MCF 10A (cell line): ENCODE results near the gene IGFBP3. TPM values are rescaled to one million over a fixed set of nuclear protein-coding genes. Genes with fewer than 3 reads are reported as not detected.
A peak's percentile ranks its signal among the peaks of the same experiment; 100 is the strongest.

Source experiments
- BruUV-seq: library from RNA; stranded (reverse); fragments of 400-500 nt; replicated peaks from 2 replicates; lab custom pipeline; 2021; lab: Mats Ljungman, UMichigan
- CTCF ChIA-PET: fragments of 300-600 bp; sonication (Branson Sonifier 250); formaldehyde crosslinking; extraction: SDS; loops from one replicate; lab custom pipeline; 2021; ENCODE audit warnings: antibody characterized with exemption, inconsistent platforms; lab: Yijun Ruan, JAX
- POLR2A ChIA-PET: fragments of 300-600, 350-650 bp; sonication (Branson Sonifier 250); formaldehyde crosslinking; extraction: SDS; loops from one replicate; lab custom pipeline; 2020; ENCODE audit warnings: antibody characterized with exemption, inconsistent platforms; lab: Yijun Ruan, JAX
- DNase-seq: peaks from one replicate; pipeline ENCODE4 v3.0.0-alpha.2; 2018; ENCODE audit not compliant: unreplicated experiment
- H3K27ac Mint-ChIP-seq: one replicate; pipeline ENCODE4 v1.8.0; 2022; ENCODE audit warnings: mild to moderate bottlenecking, low read depth, mixed read lengths; ENCODE audit not compliant: unreplicated experiment
- H3K27me3 Mint-ChIP-seq: one replicate; pipeline ENCODE4 v1.8.0; 2022; ENCODE audit warnings: mixed read lengths; ENCODE audit not compliant: insufficient read depth, unreplicated experiment
- H3K36me3 Mint-ChIP-seq: one replicate; pipeline ENCODE4 v1.8.0; 2022; ENCODE audit warnings: mild to moderate bottlenecking, moderate library complexity, mixed read lengths; ENCODE audit not compliant: insufficient read depth, unreplicated experiment
- H3K4me1 Mint-ChIP-seq: one replicate; pipeline ENCODE4 v1.8.0; 2022; ENCODE audit warnings: mixed read lengths; ENCODE audit not compliant: insufficient read depth, unreplicated experiment
- H3K4me3 Mint-ChIP-seq: one replicate; pipeline ENCODE4 v1.8.0; 2022; ENCODE audit warnings: mild to moderate bottlenecking, moderate library complexity, mixed read lengths; ENCODE audit not compliant: unreplicated experiment
- H3K9me3 Mint-ChIP-seq: one replicate; pipeline ENCODE4 v1.8.0; 2022; ENCODE audit warnings: mixed read lengths; ENCODE audit not compliant: unreplicated experiment
- intact Hi-C: fragments of 100-400 bp; cut with micrococcal nuclease; formaldehyde crosslinking; loops from 2 replicates; pipeline ENCODE4 v1.14.1; 2022
- total RNA-seq: library from RNA; stranded (reverse); gene quantifications from 2 replicates; pipeline ENCODE4 v1.2.3, GENCODE V29; 2022
- TF ChIP-seq, protein P1 (sequence below): fragments of 200-600 bp; IDR thresholded peaks from one replicate; pipeline ENCODE4 v1.8.0; 2022; ENCODE audit warnings: antibody characterized with exemption, mild to moderate bottlenecking; ENCODE audit not compliant: unreplicated experiment

Gene IGFBP3
- total RNA-seq, 1 experiment from 2014 or later = 42.9 TPM

DNA sequence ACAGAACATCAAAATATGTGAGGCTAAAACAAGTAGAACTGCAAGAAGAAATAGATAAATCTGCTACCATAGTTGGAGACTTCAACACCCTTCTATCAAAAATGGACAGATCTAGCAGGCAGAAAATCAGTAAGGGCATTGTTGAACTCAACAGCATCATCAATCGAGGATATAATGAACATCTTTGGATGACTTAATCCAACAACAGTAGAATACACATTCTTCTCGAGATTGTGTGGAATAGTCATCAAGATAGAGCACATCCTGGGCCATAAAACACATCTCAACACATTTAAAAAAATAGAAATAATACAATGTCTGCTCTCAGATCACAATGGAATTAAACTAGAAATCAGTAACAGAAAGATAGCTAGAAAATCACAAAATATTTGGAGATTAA is 22.9 kb downstream of the IGFBP3 start:
- POLR2A ChIA-PET = no interaction called here
- Mint-ChIP-seq H3K36me3 (no peaks in the 10 kb centered on the region), H3K9me3 (no peaks in the 10 kb centered on the region), H3K27ac (no peak overlapping the region), H3K4me3 (no peak overlapping the region), H3K4me1 (no peaks in the 10 kb centered on the region), H3K27me3 (peaks cover 12% of the 10 kb centered on the region)
- intact Hi-C loops = no loop called here
- CTCF ChIA-PET = interaction anchor here (0.6 kb wide), 1 partner anchor 454 kb away, joined by 3 read pairs; no protein-coding TSS in a partner anchor
- TF ChIP-seq, protein P1, sequence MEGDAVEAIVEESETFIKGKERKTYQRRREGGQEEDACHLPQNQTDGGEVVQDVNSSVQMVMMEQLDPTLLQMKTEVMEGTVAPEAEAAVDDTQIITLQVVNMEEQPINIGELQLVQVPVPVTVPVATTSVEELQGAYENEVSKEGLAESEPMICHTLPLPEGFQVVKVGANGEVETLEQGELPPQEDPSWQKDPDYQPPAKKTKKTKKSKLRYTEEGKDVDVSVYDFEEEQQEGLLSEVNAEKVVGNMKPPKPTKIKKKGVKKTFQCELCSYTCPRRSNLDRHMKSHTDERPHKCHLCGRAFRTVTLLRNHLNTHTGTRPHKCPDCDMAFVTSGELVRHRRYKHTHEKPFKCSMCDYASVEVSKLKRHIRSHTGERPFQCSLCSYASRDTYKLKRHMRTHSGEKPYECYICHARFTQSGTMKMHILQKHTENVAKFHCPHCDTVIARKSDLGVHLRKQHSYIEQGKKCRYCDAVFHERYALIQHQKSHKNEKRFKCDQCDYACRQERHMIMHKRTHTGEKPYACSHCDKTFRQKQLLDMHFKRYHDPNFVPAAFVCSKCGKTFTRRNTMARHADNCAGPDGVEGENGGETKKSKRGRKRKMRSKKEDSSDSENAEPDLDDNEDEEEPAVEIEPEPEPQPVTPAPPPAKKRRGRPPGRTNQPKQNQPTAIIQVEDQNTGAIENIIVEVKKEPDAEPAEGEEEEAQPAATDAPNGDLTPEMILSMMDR = no peak
- no peak for DNase-seq
- BruUV-seq = no TSS peak

- peak; percentile 69 for DNase-seq
- Mint-ChIP-seq H3K4me1 (no peaks in the 10 kb centered on the region), H3K4me3 (no peak overlapping the region), H3K27ac (no peak overlapping the region), H3K36me3 (no peaks in the 10 kb centered on the region), H3K27me3 (peaks cover 12% of the 10 kb centered on the region), H3K9me3 (no peaks in the 10 kb centered on the region)
- ChIA-PET CTCF (interaction anchor here (0.7 kb wide), 2 partner anchors 20 to 409 kb away, joined by 3 read pairs; no protein-coding TSS in a partner anchor), POLR2A (no interaction called here)
- intact Hi-C loops = no loop called here
- TF ChIP-seq, protein P1 = no peak
- no TSS peak for BruUV-seq
Measured at GRCh38 chr7:45897042-45897690, 23.9 kb downstream of the IGFBP3 start.

DNA sequence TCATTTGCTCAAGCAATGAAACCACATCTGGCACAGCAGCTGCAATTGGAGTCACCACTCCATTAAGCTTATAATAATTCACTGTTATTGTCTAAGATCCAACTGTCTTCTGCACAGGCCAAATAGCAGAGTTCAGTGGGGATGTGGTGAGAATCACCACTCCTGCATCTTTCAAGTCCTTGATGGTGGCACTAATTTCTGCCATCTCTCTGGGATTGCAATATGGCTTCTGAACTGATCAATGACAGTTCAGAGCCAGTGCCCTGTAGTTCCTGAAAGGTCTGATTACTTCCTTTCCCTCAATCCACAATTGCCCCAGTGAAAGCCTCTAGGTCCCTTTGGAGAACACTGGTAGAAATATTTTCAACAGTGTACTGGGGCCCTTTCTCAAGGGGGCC is 26.4 kb downstream of the IGFBP3 start:
- no peak overlapping the region for H3K27ac Mint-ChIP-seq
- TF ChIP-seq, protein P1 = no peak
- DNase-seq = no peak
- peaks cover 12% of the 10 kb centered on the region for H3K27me3 Mint-ChIP-seq
- H3K4me3 Mint-ChIP-seq = no peak overlapping the region
- no peaks in the 10 kb centered on the region for H3K9me3 Mint-ChIP-seq
- H3K4me1 Mint-ChIP-seq = no peaks in the 10 kb centered on the region
- POLR2A ChIA-PET = no interaction called here
- CTCF ChIA-PET = no interaction called here
- no peaks in the 10 kb centered on the region for H3K36me3 Mint-ChIP-seq
- intact Hi-C loops = no loop called here
- no TSS peak for BruUV-seq

DNA sequence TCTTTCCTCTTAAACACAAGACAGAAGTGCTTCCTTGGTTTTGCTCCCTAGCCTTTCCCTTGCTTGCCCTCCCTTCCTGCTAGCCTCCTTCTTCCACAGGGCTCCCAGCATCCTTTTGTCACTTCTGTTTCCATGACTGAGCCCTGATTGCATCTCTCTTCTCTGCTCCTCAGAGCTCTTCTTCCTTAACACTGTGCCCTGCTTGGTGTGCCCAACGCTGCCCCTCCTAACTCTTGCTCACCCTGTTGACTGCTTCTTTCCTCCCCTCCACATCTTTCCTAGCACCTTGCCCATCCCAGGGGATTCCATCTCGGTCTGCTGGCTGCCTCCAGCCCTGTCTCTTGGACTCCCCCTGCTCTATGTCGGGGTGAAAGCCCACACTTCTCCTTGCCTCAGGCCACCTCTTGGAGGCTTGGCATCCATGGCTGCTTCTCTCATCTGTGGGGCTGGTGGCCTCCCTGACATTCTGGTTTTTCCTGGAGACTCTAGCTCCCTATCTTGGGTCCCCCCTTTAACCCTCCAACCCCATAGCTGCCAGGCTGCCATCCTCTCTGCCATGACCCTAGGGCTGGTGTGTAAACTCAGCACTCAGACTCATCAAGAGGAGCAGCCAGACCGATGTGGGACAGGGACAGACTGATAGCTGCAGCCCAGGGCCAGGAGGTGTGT is 26.9 kb downstream of the IGFBP3 start:
- no TSS peak for BruUV-seq
- TF ChIP-seq, protein P1 = no peak
- ChIA-PET POLR2A (no interaction called here), CTCF (interaction anchor here (0.6 to 1.2 kb wide), 2 partner anchors 21 to 1451 kb away, joined by 3 read pairs; no protein-coding TSS in a partner anchor)
- H3K4me3 Mint-ChIP-seq = no peak overlapping the region
- peaks cover 12% of the 10 kb centered on the region for H3K27me3 Mint-ChIP-seq
- DNase-seq = no peak
- H3K4me1 Mint-ChIP-seq = no peaks in the 10 kb centered on the region
- intact Hi-C loops = no loop called here
- H3K27ac Mint-ChIP-seq = no peak overlapping the region
- no peaks in the 10 kb centered on the region for H3K36me3 Mint-ChIP-seq
- no peaks in the 10 kb centered on the region for H3K9me3 Mint-ChIP-seq
